PC-3 (cell line): ENCODE results near the gene FAM13A.

Experiments
- EZH2 ChIP-seq: fragments of 300-600 bp; sonication (generic); IDR thresholded peaks from one replicate; pipeline ENCODE4 v1.6.1; 2017; ENCODE audit warnings: antibody characterized with exemption, mild to moderate bottlenecking, low read length; ENCODE audit not compliant: unreplicated experiment
- TF ChIP-seq, protein P1 (sequence below): fragments of 300-600 bp; sonication (generic); conservative IDR thresholded peaks from 2 replicates; pipeline ENCODE4 v1.5.1; 2017; ENCODE audit warnings: antibody characterized with exemption, low read depth, mild to moderate bottlenecking, low read length

DNA sequence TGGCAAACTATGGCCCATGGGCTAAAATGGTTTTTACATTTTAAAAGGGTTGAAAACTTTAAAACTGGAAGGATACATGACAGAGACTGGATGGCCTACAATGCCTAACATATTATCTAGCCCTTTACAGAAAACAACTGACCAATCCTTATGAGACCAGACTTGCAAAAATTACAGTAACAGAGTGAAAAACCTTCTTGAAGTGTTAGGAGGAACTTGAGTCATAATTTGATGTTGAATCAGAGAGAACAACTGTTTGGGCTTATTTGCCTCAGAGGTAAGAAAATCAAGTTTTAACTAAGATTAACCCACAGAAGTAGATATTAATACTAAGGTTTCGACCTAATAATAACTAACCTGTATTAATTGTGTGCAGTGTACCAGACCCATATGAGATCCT, 347.0 kb downstream of the FAM13A start:
- TF ChIP-seq EZH2, result no peak
- TF ChIP-seq, protein P1, sequence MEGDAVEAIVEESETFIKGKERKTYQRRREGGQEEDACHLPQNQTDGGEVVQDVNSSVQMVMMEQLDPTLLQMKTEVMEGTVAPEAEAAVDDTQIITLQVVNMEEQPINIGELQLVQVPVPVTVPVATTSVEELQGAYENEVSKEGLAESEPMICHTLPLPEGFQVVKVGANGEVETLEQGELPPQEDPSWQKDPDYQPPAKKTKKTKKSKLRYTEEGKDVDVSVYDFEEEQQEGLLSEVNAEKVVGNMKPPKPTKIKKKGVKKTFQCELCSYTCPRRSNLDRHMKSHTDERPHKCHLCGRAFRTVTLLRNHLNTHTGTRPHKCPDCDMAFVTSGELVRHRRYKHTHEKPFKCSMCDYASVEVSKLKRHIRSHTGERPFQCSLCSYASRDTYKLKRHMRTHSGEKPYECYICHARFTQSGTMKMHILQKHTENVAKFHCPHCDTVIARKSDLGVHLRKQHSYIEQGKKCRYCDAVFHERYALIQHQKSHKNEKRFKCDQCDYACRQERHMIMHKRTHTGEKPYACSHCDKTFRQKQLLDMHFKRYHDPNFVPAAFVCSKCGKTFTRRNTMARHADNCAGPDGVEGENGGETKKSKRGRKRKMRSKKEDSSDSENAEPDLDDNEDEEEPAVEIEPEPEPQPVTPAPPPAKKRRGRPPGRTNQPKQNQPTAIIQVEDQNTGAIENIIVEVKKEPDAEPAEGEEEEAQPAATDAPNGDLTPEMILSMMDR, result no peak
